ENCODE results near the gene SH3TC1.

SH3TC1 gene

DNA sequence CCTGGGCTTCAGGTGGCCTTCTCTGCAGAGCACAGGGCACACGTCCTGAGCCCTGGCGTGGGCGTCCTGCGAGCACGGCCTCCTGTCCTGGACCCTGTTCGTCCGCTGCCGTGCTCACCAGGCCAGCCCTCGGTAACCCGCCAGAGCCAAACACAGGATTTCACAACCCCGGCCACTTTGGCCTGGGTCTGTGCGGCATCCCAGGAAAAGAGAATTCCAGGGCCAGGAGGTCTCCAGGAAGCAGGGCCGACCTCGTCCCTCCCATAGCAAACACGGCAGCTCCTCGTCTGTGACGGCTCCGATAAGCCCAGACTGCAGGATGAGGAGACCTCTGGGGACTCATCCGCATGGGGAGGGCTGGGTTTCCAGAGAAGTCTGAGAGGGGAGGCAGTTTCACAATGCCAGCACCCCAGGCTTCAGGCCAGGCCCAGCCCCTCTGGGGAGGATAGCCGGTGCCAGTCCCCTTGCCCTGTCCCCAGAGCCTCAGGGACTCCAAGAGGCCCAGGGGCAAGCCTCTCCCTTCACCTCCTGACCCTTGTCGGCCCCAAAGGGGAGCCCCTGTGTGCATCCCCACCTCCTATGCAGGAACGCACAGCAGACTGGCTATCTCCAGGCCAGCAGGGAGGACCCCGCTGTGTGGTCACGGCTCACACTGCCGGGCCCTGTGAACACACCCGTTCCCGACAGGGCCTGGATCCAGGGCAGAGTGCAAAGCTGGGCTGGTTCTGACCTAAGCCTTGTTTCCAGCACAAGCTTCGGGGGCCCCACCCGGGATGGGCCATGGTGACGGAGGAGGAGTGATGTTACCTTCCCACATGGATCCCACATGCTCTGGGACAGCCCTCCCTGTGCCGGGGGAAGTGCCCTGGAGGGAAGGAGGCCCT, 48.2 kb downstream of the SH3TC1 start:
- DNase-seq = no peak

DNA sequence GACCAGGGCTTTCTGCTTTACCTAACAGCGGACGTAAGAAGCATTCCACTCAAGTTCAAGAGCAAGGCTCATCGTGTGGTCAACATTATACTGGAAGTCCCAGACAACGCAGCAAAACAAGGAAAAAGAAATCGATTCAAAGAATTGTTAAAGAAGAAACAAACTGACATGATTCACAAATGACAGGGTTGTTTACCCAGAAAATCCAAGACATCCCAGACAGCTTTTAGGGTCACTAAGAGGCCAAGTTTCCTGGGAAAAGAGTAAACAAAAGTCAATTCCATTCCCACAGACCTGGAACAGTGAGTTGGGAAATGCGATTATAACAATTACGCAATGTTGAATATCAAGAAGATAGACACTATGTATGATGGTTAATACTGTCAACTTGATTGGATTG, 49.0 kb downstream of the SH3TC1 start:
- no peak for DNase-seq

DNA sequence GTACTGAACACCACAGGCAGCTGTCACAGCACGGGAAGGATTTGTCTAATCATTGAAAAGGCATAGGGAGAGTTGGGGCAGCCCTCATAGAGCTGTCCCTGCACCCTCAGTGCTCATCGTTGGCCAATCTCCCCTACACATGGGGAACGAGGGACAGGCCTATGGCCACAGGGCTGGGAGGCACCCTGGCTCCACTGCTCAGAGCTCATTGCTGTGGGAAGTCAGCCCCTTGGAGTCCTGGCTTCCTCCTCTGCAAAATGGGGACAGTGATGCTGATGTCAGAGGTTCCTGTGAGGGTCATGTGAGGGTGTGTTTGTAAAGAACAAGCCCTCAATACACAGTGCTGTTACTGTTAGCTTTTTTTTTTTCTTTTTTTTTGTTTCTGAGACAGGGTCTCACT, 51.1 kb downstream of the SH3TC1 start:
- no peak for DNase-seq

DNA sequence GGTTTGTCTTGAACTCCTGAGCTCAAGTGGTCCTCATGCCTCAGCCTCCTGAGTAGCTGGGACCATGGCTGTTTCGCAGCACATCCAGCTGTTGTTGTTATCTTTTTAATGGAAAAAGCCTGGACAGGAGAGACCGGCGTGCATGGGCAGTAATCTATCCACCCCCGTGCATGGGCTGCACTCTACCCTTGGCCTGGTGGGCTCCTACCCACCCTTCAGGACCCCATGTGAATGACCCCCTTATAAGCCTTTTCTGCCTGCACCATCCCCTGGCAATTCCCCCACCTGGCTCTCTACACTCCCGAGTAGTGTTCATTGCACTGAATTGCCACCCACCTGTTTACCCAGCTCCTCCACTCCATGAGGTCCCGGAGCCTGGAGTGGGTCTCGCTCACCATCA, 51.5 kb downstream of the SH3TC1 start:
- no peak for DNase-seq

DNA sequence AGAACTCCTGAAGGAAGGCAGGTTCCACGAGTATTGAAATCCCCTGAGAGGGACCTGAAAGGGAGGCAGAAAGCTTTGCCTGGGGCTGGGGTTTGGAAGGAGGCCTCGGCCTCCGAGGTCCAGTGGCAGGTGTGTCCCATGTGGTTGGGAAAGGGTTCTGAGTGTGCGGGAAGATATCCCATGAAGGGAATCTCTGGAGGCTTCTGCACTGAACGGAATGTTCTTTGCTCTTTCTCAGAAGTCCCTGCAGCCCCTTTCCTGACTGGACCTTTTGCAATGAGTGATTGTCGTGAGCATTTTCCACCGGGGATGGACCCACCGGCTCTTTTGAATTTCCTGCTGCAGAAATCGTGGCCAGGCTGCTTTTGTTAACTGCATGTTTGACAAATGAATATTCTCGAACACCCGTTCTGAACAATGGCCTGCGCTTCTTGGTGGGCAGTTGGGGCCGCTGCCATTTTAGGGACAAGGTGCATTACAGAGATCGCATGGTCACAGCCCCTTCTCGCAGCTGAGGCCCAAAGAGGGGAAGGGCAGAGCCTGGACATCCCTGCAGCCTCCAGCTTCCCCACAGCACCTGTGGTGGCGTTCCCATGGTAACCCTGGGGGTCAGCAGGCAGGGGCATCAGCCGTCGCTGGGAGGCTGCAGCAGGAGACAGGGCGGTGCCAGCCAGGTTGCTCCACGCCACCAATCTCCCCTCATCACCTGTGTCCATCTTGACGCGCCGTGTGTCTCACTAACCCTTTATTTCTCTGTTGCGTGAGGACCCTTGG, 52.2 kb downstream of the SH3TC1 start:
- DNase-seq = no peak

DNA sequence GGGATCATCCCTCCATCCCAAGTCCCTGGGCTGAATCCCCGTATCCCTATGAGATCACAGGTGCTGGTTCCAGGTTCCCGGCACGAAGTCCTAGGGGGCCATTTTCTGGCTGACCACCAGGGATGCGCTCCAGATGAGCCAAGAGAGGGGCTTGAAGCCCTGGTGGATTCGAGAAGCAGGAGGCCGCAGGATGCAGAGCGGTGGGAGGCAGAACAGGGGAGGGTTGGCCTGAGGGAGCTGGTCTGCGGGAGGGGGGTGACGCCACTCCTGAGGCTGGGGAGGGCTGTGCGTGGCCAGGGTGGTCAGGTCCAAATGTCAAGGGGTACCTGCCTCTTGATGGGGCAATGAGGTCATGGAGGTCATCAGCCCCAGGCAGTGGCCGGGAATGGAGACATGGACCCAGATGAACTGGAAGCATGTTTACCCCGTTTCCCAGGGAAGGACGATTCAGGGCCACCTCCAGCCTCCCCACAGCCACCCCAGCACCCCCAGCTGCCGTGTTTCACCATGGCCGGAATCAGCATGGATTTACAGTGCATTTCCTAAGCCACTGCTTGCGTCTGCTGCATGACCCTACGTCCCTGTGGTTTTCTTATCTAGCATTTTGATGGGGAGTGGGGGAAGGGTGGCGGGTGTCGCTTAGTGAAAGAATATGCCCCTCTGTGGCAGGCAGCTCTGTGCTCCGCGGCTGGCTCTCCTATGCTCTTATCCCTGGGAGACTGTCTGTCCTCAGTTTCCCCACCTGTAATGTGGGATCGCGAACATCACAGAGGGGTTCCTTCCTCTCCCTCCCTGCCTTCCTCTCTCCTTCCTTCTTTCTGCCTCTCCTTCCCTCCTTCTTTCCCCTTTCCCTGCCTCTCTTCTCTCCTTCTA, 53.4 kb downstream of the SH3TC1 start:
- DNase-seq = no peak

DNA sequence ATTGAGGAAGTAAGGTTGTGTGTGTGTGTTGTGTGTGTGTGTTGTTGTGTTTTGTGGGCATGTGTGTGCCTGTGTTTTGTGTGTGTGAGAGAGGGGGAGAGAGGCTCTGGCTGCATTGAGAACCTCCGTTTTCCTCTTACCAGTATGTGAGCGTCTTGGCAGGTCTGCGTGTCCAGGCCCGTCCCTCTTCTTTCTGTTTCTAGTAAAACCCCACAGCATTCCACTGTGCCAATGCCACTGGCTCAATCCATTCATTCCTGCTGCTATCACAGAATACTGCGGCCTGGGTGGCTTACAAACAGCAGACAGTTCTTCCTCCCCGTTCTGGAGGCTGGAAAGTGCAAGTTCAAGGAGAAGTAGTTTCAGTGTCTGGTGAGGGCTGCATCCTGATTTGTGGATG, 55.0 kb downstream of the SH3TC1 start:
- DNase-seq = no peak

DNA sequence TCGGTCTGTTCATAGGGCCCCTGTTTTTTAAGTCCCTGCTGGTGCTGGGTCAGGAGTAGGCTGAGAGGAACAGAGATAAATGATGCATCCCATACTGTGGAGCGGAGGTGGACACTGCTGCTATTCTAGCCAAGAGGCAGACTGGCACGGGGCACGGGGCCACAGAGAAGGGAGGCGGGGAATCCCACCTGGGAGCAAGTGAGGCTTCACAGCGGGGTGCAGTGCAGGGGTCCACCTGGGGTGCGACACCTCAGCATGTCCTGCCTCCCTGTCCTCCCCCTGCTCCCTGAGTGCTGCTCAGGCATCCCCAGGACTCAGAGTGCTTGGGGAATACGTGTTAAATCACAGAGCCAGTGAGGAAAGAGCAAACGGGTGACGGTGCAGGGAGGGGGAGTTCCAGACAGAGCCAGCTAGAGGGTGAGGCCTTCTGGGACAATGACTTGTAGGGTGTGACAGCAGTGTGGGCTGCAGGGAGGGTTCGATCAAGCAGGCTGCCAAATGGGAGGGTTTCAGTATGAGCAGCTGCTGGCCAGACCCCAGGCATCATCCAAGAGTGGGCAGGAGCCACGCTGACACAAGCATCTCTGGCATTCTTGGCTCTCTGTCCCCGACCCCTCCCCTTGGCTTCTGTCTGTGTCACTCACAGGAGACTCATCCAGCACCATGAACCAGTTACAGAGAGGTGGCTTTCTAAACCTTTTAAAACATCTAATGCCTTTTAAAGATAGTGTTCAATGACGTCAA, 56.8 kb downstream of the SH3TC1 start:
- DNase-seq = no peak

DNA sequence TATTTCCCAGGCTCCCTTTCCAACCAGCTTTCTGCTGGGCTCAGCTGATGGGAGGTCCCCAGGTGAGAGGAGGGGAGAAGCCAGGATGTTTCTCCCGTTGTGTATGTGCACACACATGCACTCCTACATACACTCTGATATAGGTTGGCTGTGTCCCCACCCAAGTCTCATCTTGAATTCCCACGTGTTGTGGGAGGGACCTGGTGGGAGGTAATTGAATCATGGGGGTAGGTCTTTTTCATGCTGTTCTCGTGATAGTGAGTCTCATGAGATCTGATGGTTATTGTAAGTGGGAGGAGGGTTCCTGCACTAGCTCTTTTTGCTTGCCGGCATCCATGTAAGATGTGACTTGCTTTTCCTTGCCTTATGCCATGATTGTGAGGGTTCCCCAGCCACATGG, 58.8 kb downstream of the SH3TC1 start:
- DNase-seq = no peak

DNA sequence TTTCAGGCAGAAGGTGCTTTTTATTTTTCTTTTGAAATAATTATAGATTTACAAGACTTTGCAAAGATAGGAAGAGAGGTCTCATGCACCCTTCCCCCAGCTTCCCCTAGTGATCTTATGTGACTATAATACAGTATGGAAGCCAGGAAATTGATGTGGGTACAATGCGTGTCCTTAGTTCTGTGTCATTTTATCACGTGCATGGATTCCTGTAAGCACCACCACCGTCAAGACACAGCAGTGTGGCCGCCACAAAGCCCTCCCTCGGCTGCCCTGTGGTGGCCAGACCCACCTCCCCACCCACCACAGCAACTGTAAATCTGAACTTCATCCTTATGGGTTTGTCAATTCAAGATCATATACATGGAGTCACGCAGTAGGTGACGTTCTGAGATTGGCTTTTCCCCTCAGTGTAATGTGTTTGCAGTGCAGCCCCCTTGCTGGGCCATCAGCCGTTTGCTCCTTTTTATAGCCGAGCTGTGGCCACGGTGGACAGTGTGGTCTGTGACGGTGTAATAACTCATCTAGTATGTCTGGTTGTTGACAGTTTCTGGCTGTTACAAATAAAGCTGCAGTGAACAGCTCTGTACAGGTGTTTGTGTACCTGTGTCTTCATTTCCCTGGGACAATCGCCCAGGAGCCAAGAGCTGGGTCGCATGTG, 59.6 kb downstream of the SH3TC1 start:
- DNase-seq = no peak

DNA sequence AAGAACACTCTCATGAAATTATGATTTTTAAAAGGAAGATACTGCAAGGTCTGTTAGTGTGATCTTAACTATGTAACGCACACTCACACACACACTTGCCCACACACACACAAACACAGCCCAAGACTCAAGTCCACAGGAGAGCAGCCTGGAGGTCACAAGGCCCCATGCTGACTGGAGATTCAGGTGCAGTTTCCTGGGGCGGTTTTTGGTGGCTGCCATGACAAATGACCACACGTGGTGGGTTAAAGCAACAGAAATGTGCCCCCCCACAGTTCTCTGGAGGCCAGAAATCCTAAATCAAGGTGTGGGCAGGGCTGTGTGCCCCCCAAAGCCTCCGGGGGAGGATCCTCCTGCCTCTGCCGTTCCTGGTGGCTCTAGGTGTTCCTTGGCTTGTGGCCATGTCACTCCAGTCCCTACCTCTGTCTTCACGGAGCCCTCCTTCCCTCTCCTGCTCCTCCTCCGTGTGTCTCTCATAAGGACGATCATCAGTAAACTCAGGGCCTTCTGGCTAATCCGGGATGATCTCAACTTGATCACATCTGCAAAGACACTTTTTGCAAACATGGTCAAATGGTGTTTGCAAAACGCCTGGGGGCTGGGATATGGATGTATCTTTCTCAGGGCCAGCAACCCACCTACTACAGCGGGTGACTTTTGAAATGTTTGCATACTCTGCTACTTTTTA, 60.8 kb downstream of the SH3TC1 start:
- DNase-seq = no peak

DNA sequence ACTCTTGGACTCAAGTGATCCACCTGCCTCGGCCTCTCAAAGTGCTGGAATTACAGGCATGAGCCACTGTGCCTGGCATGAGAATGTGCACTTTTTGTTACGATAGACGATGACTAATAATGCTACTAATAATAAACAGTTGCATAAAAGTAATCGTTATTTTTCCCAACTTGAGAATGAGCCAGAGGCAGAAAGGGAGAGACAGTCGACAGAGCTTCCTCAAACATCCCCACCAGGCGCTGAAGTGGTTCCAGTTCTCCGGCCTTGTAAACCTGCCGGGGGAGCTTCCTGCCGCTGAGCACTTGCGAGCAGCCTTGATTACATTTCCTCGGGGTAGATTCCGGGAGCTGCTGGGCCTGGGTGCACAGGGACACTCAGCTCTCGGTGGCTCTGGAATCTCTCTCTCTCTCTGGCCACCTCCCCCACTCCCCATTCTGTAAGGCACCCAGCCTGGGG, 61.6 kb downstream of the SH3TC1 start:
- DNase-seq = no peak

DNA sequence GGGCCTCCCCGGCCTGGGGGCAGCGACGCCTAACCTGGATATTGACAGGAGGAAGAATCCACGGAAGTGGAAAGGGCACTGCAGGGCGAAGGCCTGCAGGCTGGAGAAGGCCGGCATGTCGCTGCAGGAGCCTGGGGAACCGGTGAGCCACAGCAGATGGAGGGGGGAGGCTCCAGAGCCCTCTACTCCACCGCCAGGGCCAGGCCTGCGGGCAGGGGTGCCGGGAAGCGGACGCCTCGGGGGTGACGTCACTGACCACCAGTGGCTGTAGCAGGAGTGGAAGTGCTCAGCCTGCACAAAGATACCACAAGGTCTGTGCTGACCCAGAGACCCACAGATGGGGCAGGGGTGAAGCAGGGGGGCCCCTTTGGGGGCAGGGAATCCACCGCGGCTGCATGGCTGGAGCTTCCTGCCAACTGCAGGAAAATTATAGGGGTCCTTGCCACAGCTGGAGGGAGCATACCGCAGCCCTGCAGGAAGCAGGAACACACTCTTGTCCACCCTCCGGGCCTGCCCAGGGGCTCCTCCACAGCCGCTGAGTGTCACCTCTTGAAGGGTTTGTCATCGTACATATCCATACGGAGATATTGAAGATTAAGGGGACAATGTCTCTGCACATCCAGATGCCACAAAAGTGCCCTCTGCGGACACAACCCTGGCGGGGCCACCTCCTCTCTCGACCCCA, 62.9 kb downstream of the SH3TC1 start:
- no peak for DNase-seq

DNA sequence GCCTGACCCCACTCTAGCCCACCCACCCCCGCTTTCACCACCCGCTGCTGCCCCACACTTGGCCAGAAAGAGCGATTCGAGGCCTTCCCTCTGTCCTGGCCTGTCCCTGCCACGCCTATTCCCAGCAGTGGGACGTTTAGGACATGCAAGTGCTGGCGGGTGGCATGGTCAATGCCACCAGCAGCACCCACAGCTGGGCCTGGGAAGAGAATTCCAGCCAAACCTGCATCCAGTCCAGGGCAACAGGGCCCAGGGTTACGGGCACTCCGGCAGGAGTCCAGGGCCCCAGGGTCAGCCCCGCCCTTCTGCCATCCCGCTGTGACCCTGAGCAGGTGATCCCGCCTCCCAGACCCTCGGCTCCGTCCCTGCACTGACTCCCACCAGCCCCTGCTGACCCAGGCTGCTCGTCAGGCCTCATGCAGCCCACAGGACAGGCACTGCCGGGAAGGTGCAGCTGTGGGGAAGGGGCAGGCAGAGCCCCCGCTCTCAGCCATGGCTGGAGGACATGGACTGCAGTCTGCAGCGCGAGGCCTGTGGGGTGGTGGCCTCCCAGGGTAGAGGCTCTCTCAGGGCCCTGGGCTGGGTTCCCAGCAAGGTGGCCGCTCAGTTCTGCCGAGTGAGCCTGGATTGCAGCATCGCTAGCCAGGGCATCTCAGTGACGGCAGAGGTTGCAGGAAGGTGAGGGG, 63.7 kb downstream of the SH3TC1 start:
- no peak for DNase-seq

DNA sequence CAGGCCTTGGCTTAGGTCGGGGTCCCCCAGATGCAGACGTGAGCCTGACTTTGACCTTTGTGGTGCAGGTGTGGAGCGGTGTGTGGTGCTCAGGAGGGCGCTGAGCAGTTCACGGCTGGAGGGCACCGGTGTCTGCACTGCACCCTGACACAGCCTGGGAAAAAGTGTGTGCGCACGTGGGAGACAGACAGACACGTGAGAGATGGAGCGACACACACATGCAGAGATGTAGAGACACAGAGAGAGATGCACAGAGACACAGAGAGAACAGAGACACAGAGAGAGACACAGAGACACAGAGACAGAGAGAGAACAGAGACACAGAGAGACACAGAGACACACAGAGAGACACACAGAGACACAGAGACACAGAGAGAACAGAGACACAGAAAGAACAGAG, 64.3 kb downstream of the SH3TC1 start:
- no peak for DNase-seq

DNA sequence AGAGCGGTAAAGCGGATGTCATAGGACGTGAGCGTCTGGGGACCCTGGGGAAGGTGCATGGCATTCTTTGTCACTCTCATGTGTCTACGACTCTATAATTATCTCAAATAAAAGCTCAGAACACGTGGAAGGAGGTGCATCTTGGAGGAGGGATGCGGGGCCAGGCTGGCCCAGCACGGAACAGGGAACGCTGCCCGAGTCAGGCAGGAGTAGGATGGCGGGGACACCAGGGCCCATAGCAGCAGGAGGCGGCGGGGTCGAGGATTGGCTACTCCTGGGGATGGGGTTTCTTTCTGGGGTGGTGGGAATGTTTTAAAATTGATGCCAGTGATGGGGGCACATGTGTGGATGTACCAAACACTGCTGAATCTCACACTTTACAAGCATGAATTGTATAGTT, 65.0 kb downstream of the SH3TC1 start:
- DNase-seq = no peak

DNA sequence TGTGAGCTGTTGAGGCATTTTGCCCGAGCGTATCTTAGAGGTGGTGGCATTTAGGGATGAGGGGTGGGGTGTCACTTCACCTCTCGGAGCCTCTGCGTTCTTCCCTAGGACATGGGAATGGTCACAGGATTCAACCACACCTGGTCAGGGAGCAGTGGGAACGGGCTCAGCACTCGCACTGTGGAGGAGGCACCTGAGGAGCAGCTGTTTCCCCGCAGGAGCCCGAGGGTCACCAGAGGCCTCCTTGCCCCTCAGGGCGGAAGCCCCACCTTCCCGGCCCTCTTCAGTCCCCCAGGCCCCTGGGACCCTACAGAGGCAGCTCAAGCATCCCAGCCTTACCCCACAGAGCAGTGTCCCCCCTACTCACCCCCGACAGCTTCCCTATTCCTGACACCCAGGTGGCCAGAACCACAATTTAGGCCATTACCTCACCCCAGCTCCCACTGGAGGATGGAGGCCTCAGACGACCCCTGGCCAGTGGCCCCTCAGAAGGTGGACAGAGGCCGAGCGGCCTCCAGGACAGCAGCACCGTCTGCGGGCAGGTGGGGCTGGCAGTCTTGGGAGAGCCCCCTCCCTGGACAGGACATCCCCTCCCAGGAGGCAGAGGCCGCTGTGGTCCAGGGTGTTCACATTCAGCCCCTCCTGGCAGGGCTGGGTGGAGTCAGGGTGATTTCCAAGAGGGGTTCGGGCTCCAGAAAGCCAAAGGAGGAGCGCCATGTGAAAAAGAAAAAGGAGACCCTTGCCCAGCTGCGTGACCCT, 66.3 kb downstream of the SH3TC1 start:
- no peak for DNase-seq

DNA sequence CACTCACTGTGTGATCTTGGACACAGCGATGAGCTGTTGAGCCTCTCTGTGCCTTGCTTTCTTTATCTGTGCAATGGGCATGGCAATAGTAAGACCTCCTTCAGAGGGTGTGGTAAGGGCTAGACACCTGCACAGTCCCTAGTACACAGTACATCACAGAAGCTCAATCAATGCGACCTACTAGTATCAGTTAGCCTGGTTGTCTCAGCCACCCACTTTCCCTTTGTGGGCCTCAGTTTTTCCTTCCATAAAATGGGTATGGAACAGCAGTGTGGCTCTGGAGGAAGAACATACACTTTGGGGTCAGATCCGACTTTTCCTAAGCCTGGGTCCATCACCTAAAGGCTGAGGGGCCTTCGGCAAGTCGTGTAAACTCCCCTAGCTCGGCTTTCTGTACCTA, 67.0 kb downstream of the SH3TC1 start:
- no peak for DNase-seq

DNA sequence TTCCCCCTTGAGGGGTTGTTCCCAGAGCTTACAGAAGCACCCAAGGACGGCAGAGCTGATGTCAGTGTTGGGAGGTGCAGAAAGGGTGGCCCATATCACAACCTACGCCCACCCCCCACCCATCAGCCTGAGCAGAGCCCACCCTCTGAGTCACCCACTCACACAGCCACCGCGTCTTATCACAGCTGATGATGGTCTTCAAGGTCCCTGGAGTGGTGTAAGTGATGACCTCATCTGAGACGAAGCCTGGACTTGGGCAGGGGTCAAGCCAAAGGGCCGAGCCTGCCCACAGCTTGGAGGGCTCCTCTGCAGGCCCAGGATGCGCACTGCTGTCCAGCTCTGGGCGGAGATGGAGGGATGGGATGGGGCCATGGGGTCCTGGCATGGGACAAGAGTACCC, 67.4 kb downstream of the SH3TC1 start:
- no peak for DNase-seq
